HG03378 (cell line): Measurements from ENCODE around the gene STPG4.

Experiments
- ATAC-seq: cut with Tn5 transposase; IDR thresholded peaks from one replicate; pipeline ENCODE4 v1.9.1; 2021; ENCODE audit warnings: mild to moderate bottlenecking, moderate library complexity; ENCODE audit not compliant: unreplicated experiment

The STPG4 gene

GRCh38 chr2:47056868-47057686 lies 98.0 kb downstream of the STPG4 start:
- peak; percentile 66 for ATAC-seq

- no peak for ATAC-seq
These were observed 98.7 kb downstream of the STPG4 start for GRCh38 chr2:47056374-47056773.

- no peak for ATAC-seq
These were observed 100.2 kb downstream of the STPG4 start for GRCh38 chr2:47054868-47055267.

- no peak for ATAC-seq
These were observed 101.0 kb downstream of the STPG4 start for GRCh38 chr2:47054036-47054555.

GRCh38 chr2:47052847-47053246 lies 102.3 kb downstream of the STPG4 start:
- ATAC-seq = no peak

- ATAC-seq = no peak
These were observed 103.5 kb downstream of the STPG4 start for GRCh38 chr2:47051562-47051961.

- ATAC-seq = no peak
These were observed 104.3 kb downstream of the STPG4 start for GRCh38 chr2:47050762-47051161.

- no peak for ATAC-seq
These were observed 104.9 kb downstream of the STPG4 start for GRCh38 chr2:47050021-47050760.

- no peak for ATAC-seq
These were observed 105.6 kb downstream of the STPG4 start for GRCh38 chr2:47049502-47049901.

- ATAC-seq = no peak
These were observed 106.2 kb downstream of the STPG4 start for GRCh38 chr2:47048801-47049480.

GRCh38 chr2:47046271-47046670 lies 108.8 kb downstream of the STPG4 start:
- ATAC-seq = no peak

GRCh38 chr2:47043891-47044239 lies 111.2 kb downstream of the STPG4 start:
- ATAC-seq = no peak

- ATAC-seq = no peak
These were observed 111.8 kb downstream of the STPG4 start for GRCh38 chr2:47043142-47043890.

- ATAC-seq = no peak
These were observed 113.0 kb downstream of the STPG4 start for GRCh38 chr2:47041891-47042684.

- ATAC-seq = no peak
These were observed 114.0 kb downstream of the STPG4 start for GRCh38 chr2:47041063-47041462.

- no peak for ATAC-seq
These were observed 114.5 kb downstream of the STPG4 start for GRCh38 chr2:47040651-47041050.

GRCh38 chr2:47039913-47040562 lies 115.1 kb downstream of the STPG4 start:
- no peak for ATAC-seq

- no peak for ATAC-seq
These were observed 115.6 kb downstream of the STPG4 start for GRCh38 chr2:47039489-47039870.

GRCh38 chr2:47038656-47039488 lies 116.2 kb downstream of the STPG4 start:
- peak; percentile 67 for ATAC-seq
